Measurements from ENCODE around the gene ARAP1. TPM values are rescaled to one million over a fixed set of nuclear protein-coding genes. Genes with fewer than 3 reads are reported as not detected.

ARAP1 gene
- total RNA-seq, 2 donors from 2014 or later: 76.5 to 103 TPM

- Histone ChIP-seq H3K27ac (no peak overlapping the region), H3K27me3 (replicated peaks; ENCODE audit: insufficient read depth) (peaks cover 6% of the 10 kb centered on the region), H3K9me3 (no peaks in the 10 kb centered on the region), H3K36me3 (no peaks in the 10 kb centered on the region), H3K4me1 (ENCODE audit: control insufficient read depth in 1 of 2, low read depth in 2 of 2) (peaks cover 0 to 20% of the 10 kb centered on the region in 2 donors), H3K4me3 (no peak overlapping the region)
- ATAC-seq (ENCODE audit: insufficient number of reproducible peaks, low FRiP score, low read depth) (no peak), DNase-seq (ENCODE audit: low spot score) (no peak)
- no peak for TF ChIP-seq CTCF (IDR thresholded peaks at IDR 0.05)
Measured at GRCh38 chr11:72639502-72640375, 112.5 kb downstream of the ARAP1 start.

- no peak for TF ChIP-seq CTCF (IDR thresholded peaks at IDR 0.05)
- Histone ChIP-seq H3K27ac (no peak overlapping the region), H3K9me3 (no peaks in the 10 kb centered on the region), H3K27me3 (replicated peaks; ENCODE audit: insufficient read depth) (peaks cover 6% of the 10 kb centered on the region), H3K4me1 (ENCODE audit: control insufficient read depth in 1 of 2, low read depth in 2 of 2) (peaks cover 0 to 12% of the 10 kb centered on the region in 2 donors), H3K36me3 (no peaks in the 10 kb centered on the region), H3K4me3 (no peak overlapping the region)
- no peak for ATAC-seq (ENCODE audit: insufficient number of reproducible peaks, low FRiP score, low read depth)
- no peak for DNase-seq (ENCODE audit: low spot score)
Measured at GRCh38 chr11:72637926-72638325, 114.3 kb downstream of the ARAP1 start.

- H3K9me3 ChIP-seq: no peaks in the 10 kb centered on the region
- ATAC-seq (ENCODE audit: insufficient number of reproducible peaks, low FRiP score, low read depth) (no peak), DNase-seq (ENCODE audit: low spot score) (no peak)
- peaks cover 0 to 12% of the 10 kb centered on the region in 2 donors for H3K4me1 ChIP-seq (ENCODE audit: control insufficient read depth in 1 of 2, low read depth in 2 of 2)
- no peak for TF ChIP-seq CTCF (IDR thresholded peaks at IDR 0.05)
- H3K4me3 ChIP-seq: no peak overlapping the region
- H3K36me3 ChIP-seq: no peaks in the 10 kb centered on the region
- H3K27ac ChIP-seq: no peak overlapping the region
- peaks cover 6% of the 10 kb centered on the region for H3K27me3 ChIP-seq (replicated peaks; ENCODE audit: insufficient read depth)
Measured at GRCh38 chr11:72637198-72637597, 115.0 kb downstream of the ARAP1 start.

- no peaks in the 10 kb centered on the region for H3K9me3 ChIP-seq
- H3K27me3 ChIP-seq (replicated peaks; ENCODE audit: insufficient read depth): peaks cover 4% of the 10 kb centered on the region
- no peak overlapping the region for H3K27ac ChIP-seq
- TF ChIP-seq CTCF (IDR thresholded peaks at IDR 0.05): no peak
- no peak for ATAC-seq (ENCODE audit: insufficient number of reproducible peaks, low FRiP score, low read depth)
- no peak overlapping the region for H3K4me3 ChIP-seq
- DNase-seq (ENCODE audit: low spot score): no peak
- peaks cover 0 to 12% of the 10 kb centered on the region in 2 donors for H3K4me1 ChIP-seq (ENCODE audit: control insufficient read depth in 1 of 2, low read depth in 2 of 2)
- H3K36me3 ChIP-seq: no peaks in the 10 kb centered on the region
Measured at GRCh38 chr11:72636376-72636775, 115.8 kb downstream of the ARAP1 start.

- Histone ChIP-seq H3K9me3 (no peaks in the 10 kb centered on the region), H3K4me1 (ENCODE audit: control insufficient read depth in 1 of 2, low read depth in 2 of 2) (peaks cover 0 to 15% of the 10 kb centered on the region in 2 donors), H3K27ac (no peak overlapping the region), H3K4me3 (no peak overlapping the region), H3K36me3 (no peaks in the 10 kb centered on the region), H3K27me3 (replicated peaks; ENCODE audit: insufficient read depth) (no peaks in the 10 kb centered on the region)
- ATAC-seq (ENCODE audit: insufficient number of reproducible peaks, low FRiP score, low read depth) (no peak), DNase-seq (ENCODE audit: low spot score) (no peak)
- TF ChIP-seq CTCF (IDR thresholded peaks at IDR 0.05): no peak
Measured at GRCh38 chr11:72635933-72636332, 116.3 kb downstream of the ARAP1 start.

Measured in thoracic aorta (tissue), 2 donors.